ENCODE measurements around the gene MEN1.

Gene MEN1

DNA sequence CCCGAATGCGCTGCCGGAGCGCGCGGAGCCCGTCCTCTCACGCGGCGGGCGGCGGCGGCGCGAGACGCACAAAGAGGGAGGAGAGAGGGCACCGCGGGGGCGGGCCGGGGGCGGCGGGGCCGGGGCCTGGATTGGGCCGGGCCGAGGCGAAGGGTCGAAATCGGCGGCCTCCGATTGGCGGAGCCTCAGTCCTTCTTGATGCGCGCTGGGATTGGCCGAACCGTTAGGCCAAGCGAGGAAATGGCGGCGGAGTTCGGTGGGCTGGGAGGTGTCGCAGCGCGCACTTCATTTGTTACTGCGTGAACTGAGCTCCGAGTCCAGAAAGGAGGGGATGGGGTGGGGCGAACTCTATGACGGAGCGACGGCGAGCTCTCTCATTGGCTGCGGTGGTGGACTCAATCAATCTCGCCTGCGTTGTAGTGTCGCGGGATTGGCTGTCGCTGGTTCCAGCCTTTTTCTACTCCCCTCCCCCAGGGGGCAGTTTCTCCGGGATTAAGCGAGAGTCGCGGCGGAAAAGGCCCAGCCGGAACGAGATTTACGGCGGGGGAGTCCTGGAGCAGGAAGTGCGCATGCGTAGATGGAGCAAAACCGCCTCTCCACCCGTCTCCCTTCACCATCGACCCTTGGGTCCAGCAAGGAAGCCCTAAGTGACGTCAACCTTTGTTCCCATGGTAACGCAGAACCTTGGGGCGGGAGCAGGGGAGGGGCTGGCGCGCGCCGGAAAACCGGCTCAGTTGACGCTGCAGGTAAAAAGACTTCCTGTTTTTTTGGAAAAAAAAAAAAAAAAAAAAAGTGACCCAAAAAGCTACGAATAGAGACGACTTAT lies 31.7 kb downstream of the MEN1 start, which contains the start of gene SF1:
SF1 (minus strand) TSS at position 70 of the 826 bp plus-strand sequence. CDS start 150 bp downstream, outside the sequence.
- peak; percentile 99 to 100 for DNase-seq

DNA sequence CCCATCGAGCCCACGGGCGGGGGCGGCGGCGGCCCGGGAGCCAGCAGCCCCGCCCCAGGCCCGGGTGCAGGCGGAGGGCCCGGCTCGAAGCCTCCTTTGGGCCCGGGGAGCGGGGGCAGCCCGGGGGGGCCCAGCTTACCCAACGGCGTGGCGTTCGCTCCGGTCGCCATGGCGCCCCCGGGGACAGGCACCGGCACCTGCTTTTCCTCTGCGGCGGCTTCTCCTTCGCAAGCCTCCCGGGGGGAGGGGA lies 32.2 kb downstream of the MEN1 start:
- no peak for DNase-seq

GRCh38 chr11:64777449-64778222 lies 32.7 kb downstream of the MEN1 start:
- peak; percentile 38 to 72 for DNase-seq

DNA sequence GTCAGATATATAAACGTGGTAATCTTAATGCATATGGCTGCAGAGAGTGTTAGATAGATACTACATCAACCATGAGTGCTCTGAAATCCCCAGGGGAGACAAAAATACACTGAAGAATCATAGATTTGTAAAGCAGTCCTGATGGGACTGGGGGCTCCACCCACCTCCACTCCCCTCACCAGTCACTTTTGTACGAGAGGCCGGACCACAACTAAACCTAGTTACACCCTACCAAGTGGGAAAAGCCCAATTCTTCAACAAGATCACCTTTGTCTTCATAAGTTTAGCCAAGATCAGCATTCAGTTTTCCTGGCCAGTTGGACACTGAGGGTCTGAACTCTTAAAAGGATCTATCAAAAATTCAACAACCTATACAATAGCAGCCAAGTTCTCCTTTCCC lies 33.5 kb downstream of the MEN1 start:
- DNase-seq = no peak

GRCh38 chr11:64776425-64776824 lies 33.9 kb downstream of the MEN1 start:
- no peak for DNase-seq

GRCh38 chr11:64774144-64774543 lies 36.2 kb downstream of the MEN1 start:
- DNase-seq = no peak

- no peak for DNase-seq
Observed at GRCh38 chr11:64772303-64773018, 37.9 kb downstream of the MEN1 start.

GRCh38 chr11:64771861-64772260 lies 38.5 kb downstream of the MEN1 start:
- DNase-seq = no peak

DNA sequence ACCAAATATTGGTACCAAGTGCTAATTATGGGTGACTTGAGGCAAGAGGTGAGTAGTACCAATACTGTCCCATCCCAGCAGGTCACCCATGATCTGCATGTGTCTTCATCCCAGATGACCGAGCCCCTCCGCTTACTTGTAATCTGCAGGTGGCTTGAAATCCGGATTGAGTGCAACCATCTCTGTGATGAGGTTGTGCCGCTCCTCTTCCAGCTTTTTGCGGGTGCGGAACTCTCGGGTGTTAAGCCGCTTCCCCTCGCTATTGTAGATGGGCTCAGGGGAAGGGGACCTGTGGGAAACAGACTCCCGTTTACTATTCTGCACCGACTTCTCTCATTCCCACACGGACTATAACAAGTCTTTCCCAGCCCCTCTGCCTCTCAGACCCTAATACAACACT lies 40.2 kb downstream of the MEN1 start:
- DNase-seq = no peak

DNA sequence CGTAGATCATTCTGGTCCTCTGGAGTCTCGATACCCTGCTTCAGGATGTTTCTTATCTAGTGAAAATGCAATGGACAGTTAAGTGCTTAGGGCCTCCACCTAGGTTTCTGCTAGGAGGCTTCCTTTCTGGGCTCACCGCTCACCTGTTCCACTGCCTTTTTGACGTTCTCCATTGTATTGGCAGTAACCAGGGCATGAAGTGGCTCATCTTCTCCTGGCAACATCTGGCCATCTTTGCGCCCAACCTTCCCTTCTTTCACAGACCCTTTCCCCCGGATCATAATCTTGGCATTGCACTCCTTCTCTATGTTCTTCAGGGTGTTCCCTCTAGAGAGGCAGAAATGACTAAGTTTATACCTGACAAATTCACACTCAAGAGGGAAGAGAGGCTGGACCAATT lies 41.1 kb downstream of the MEN1 start:
- no peak for DNase-seq

- DNase-seq = no peak
Observed at GRCh38 chr11:64768300-64768694, 42.1 kb downstream of the MEN1 start.

GRCh38 chr11:64767344-64768299 lies 42.7 kb downstream of the MEN1 start:
- peak in 1 of 2 experiments; percentile 30 for DNase-seq

- DNase-seq = no peak
Observed at GRCh38 chr11:64766881-64767280, 43.5 kb downstream of the MEN1 start.

DNA sequence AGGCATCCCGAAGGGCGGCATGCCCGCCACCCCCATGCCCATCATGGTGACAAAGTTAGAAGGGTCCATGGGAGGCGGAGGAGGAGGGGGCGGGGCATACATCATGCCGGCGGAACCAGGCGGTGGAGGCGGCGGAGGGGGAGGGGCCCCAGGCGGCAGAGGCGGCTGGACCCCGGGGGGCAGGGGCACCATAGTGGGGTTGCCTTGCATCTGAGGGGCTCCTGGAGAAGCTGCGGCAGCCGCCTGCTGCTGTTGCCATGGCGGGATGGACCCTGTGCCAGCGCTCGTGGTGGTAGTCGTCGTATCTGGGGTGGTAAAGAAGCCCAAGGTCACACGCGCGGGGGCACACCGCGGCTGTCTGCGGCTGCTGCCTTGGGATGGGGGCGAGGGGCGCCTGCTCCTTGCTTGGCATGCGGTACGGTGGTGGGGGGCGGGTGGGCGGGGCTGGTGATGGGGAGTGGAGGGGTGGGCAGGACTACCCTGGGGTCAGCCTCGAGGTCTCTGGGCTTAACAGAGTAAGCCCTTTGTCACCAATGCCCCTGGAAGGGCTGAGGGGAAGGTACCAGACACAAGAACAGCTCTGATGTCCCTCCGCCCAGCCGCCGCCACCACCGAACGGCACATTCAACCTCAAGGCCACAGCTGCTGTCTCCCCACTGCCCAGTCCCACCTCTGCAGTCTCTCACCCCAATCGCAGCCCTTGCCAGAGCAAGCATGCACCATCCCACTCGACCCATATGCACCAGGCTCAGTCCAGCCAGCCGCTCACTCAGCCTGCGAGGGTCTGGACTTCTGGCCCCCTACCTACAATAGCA lies 44.3 kb downstream of the MEN1 start:
- DNase-seq = no peak

- DNase-seq = no peak
Observed at GRCh38 chr11:64765291-64765850, 45.0 kb downstream of the MEN1 start.

GRCh38 chr11:64764753-64765152 lies 45.6 kb downstream of the MEN1 start:
- no peak for DNase-seq

- no peak for DNase-seq
Observed at GRCh38 chr11:64764040-64764611, 46.2 kb downstream of the MEN1 start.

DNA sequence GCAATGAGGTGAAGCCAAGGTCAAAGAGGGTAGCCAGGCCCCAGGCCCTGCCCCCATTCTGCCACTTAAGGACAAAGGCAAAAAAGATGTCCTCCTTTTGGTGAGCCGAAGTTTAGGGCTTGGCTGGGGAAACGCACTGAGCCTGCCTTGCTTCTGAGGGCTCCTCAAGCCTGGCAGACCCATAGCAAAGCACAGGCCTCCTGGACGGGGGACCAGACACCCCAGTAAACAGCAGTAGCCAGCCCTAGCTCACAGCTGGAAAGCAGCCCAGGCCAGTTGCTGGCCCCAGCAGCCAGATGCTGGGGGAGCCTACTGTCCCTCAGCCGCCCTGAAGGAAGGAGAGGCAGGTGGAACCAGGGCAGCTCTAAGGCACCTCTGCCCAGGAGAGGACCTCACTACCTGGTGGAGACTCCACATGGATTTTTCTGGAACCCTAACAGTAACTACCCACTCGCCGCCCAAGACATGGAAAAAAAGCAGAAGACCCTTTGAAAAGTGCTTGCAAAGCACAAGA lies 46.8 kb downstream of the MEN1 start:
- no peak for DNase-seq

- DNase-seq = no peak
Observed at GRCh38 chr11:64762674-64763525, 47.5 kb downstream of the MEN1 start.

- no peak for DNase-seq
Observed at GRCh38 chr11:64762277-64762673, 48.1 kb downstream of the MEN1 start.

Measured in SW 1271 (cell line).